Hepatic stellate cell (primary cell): ENCODE results near the gene DDAH2.
"Not testable (repeated sequence)": the region's sequence is repeated elsewhere in the genome, so short reads cannot be mapped to it uniquely, and the experiment has no call there.

ENCODE experiments used
- DNase-seq: peaks from one replicate; pipeline ENCODE4 v3.0.0; 2011; ENCODE audit warnings: low spot score

Gene DDAH2

GRCh38 chr6:31713465-31713864, 15.6 kb downstream of the DDAH2 start:
- no peak for DNase-seq

GRCh38 chr6:31712296-31712695, 16.8 kb downstream of the DDAH2 start:
- no peak for DNase-seq

- no peak for DNase-seq
Observed at GRCh38 chr6:31711233-31711632, 17.9 kb downstream of the DDAH2 start.

GRCh38 chr6:31710523-31711219, 18.4 kb downstream of the DDAH2 start:
- DNase-seq = no peak

GRCh38 chr6:31709157-31709556, 19.9 kb downstream of the DDAH2 start:
- not testable (repeated sequence) for DNase-seq

GRCh38 chr6:31708224-31708623, 20.9 kb downstream of the DDAH2 start:
- DNase-seq = no peak

- no peak for DNase-seq
Observed at GRCh38 chr6:31707701-31708100, 21.4 kb downstream of the DDAH2 start.

- no peak for DNase-seq
Observed at GRCh38 chr6:31706599-31706998, 22.5 kb downstream of the DDAH2 start, which contains the start of gene LY6G6F. LY6G6F (plus strand) TSS chr6:31706866; CDS start chr6:31706907, 41 bp downstream.

- no peak for DNase-seq
Observed at GRCh38 chr6:31705931-31706330, 23.2 kb downstream of the DDAH2 start.

GRCh38 chr6:31702819-31703716, 26.0 kb downstream of the DDAH2 start, which contains the start of gene ABHD16A:
ABHD16A (minus strand) TSS chr6:31703324; CDS start chr6:31703281, 43 bp downstream.
- DNase-seq = peak; percentile 99

- no peak for DNase-seq
Observed at GRCh38 chr6:31702405-31702818, 26.7 kb downstream of the DDAH2 start.

- peak; percentile 70 for DNase-seq
Observed at GRCh38 chr6:31701666-31702404, 27.3 kb downstream of the DDAH2 start.

GRCh38 chr6:31700740-31701401, 28.2 kb downstream of the DDAH2 start:
- no peak for DNase-seq

- no peak for DNase-seq
Observed at GRCh38 chr6:31697555-31697954, 31.5 kb downstream of the DDAH2 start.

GRCh38 chr6:31693535-31693934, 35.6 kb downstream of the DDAH2 start:
- DNase-seq = no peak

GRCh38 chr6:31692886-31693285, 36.2 kb downstream of the DDAH2 start:
- DNase-seq = no peak

- no peak for DNase-seq
Observed at GRCh38 chr6:31692353-31692752, 36.7 kb downstream of the DDAH2 start.

GRCh38 chr6:31691564-31692108, 37.5 kb downstream of the DDAH2 start:
- no peak for DNase-seq

GRCh38 chr6:31691078-31691463, 38.0 kb downstream of the DDAH2 start:
- DNase-seq = no peak

- DNase-seq = no peak
Observed at GRCh38 chr6:31690231-31691077, 38.6 kb downstream of the DDAH2 start.
